Smooth muscle cell (in vitro differentiated cells): ENCODE measurements around the gene TMEM97. TPM values are rescaled to one million over a fixed set of nuclear protein-coding genes. Genes with fewer than 3 reads are reported as not detected.

ENCODE experiments used
- DNase-seq: peaks from one replicate; lab custom pipeline; 2025; ENCODE audit not compliant: unreplicated experiment; lab: John Stamatoyannopoulos, UW
- H2AFZ ChIP-seq: fragments of 200-600 bp; sonication (generic); 2 replicates; pipeline ENCODE4 v1.6.0; 2016; ENCODE audit warnings: antibody characterized with exemption, low read depth, mild to moderate bottlenecking
- H3F3A ChIP-seq: fragments of 200-600 bp; sonication (generic); 2 replicates; pipeline ENCODE4 v1.6.0; 2017; ENCODE audit warnings: antibody characterized with exemption, low read depth
- H3K27ac ChIP-seq: fragments of 200-600 bp; sonication (generic); 2 replicates; pipeline ENCODE4 v1.5.1; 2016; ENCODE audit warnings: low read depth, mild to moderate bottlenecking
- H3K27me3 ChIP-seq: fragments of 200-600 bp; sonication (generic); 2 replicates; pipeline ENCODE4 v1.6.1; 2016; ENCODE audit warnings: low read depth, mild to moderate bottlenecking
- H3K36me3 ChIP-seq: fragments of 200-600 bp; sonication (generic); 2 replicates; pipeline ENCODE4 v1.5.1; 2016; ENCODE audit warnings: low read depth
- H3K4me1 ChIP-seq: fragments of 200-600 bp; sonication (generic); 2 replicates; pipeline ENCODE4 v1.5.1; 2016; ENCODE audit warnings: low read depth
- H3K4me2 ChIP-seq: fragments of 200-600 bp; sonication (generic); 2 replicates; pipeline ENCODE4 v1.6.0; 2016; ENCODE audit warnings: mild to moderate bottlenecking
- H3K4me3 ChIP-seq: fragments of 200-600 bp; sonication (generic); 2 replicates; pipeline ENCODE4 v1.5.1; 2016; ENCODE audit warnings: mild to moderate bottlenecking
- H3K79me2 ChIP-seq: fragments of 200-600 bp; sonication (generic); 2 replicates; pipeline ENCODE4 v1.6.0; 2016; ENCODE audit warnings: low read depth, mild to moderate bottlenecking
- H3K9ac ChIP-seq: fragments of 200-600 bp; sonication (generic); 2 replicates; pipeline ENCODE4 v1.6.0; 2016; ENCODE audit warnings: low read depth
- H3K9me3 ChIP-seq: fragments of 200-600 bp; sonication (generic); replicated peaks from 2 replicates; pipeline ENCODE4 v1.5.1; 2016; ENCODE audit warnings: low read depth
- H4K20me1 ChIP-seq: fragments of 200-600 bp; sonication (generic); 2 replicates; pipeline ENCODE4 v1.6.0; 2016; ENCODE audit warnings: low read depth
- WGBS: methylation state at CpG from one replicate; pipeline ENCODE4 v1.1.7; 2016; ENCODE audit warnings: low lambda C conversion rate; 5-methylcytosine and 5-hydroxymethylcytosine counted together
- polyA plus RNA-seq: library from polyadenylated mRNA; unstranded; fragments of >200 nt; fragmentation: Nextera tagmentation; extraction: Ambion mirVana; gene quantifications from 2 replicates; pipeline ENCODE4 v1.2.1, GENCODE V29; 2016
- total RNA-seq: library from RNA; depleted of rRNA; stranded (reverse); fragments of >200 nt; gene quantifications from 2 replicates; pipeline ENCODE4 v1.2.3, GENCODE V29; 2014
- TF ChIP-seq, protein P1 (sequence below): fragments of 200-600 bp; sonication (generic); IDR thresholded peaks from 2 replicates; pipeline ENCODE4 v1.5.1; 2017; ENCODE audit warnings: borderline replicate concordance, mild to moderate bottlenecking, antibody characterized with exemption; ENCODE audit not compliant: insufficient read depth, poor library complexity, severe bottlenecking

TMEM97 gene
- total and polyA plus RNA-seq, 2 experiments from 2014 or later = 12.1 to 17.2 TPM

GRCh38 chr17:28357061-28357900 is 38.3 kb downstream of the TMEM97 start, which contains the start of gene POLDIP2:
Gene POLDIP2, minus strand, starts transcription at chr17:28357527. Its CDS starts 79 bp downstream, at chr17:28357448.
- no peaks in the 10 kb centered on the region for H3K27me3 ChIP-seq
- H3K36me3 ChIP-seq = peaks cover 17% of the 10 kb centered on the region
- H3F3A ChIP-seq = no peaks in the 10 kb centered on the region
- peak within 1 kb of the TSS; percentile 88 for H3K4me3 ChIP-seq
- H3K9me3 ChIP-seq = no peaks in the 10 kb centered on the region
- TF ChIP-seq, protein P1, sequence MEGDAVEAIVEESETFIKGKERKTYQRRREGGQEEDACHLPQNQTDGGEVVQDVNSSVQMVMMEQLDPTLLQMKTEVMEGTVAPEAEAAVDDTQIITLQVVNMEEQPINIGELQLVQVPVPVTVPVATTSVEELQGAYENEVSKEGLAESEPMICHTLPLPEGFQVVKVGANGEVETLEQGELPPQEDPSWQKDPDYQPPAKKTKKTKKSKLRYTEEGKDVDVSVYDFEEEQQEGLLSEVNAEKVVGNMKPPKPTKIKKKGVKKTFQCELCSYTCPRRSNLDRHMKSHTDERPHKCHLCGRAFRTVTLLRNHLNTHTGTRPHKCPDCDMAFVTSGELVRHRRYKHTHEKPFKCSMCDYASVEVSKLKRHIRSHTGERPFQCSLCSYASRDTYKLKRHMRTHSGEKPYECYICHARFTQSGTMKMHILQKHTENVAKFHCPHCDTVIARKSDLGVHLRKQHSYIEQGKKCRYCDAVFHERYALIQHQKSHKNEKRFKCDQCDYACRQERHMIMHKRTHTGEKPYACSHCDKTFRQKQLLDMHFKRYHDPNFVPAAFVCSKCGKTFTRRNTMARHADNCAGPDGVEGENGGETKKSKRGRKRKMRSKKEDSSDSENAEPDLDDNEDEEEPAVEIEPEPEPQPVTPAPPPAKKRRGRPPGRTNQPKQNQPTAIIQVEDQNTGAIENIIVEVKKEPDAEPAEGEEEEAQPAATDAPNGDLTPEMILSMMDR = peak; percentile 2
- H3K4me1 ChIP-seq = peaks cover 16% of the 10 kb centered on the region
- H2AFZ ChIP-seq = peak within 1 kb of the TSS; percentile 74
- DNase-seq = peak; percentile 83
- H3K27ac ChIP-seq = peak within 1 kb of the TSS; percentile 79
- 1% methylated on average over 77 of the region's 80 CpGs for WGBS
- H3K79me2 ChIP-seq = peaks cover 39% of the 10 kb centered on the region
- no peaks in the 10 kb centered on the region for H4K20me1 ChIP-seq
- peak within 1 kb of the TSS; percentile 98 for H3K9ac ChIP-seq
- peak within 1 kb of the TSS; percentile 98 for H3K4me2 ChIP-seq

GRCh38 chr17:28357901-28358197 is 38.8 kb downstream of the TMEM97 start:
- Histone ChIP-seq H3F3A (no peaks in the 10 kb centered on the region), H3K4me3 (peak overlapping the region; percentile 88), H2AFZ (peak overlapping the region; percentile 74), H3K36me3 (peaks cover 11% of the 10 kb centered on the region), H3K9ac (peak overlapping the region; percentile 98), H3K4me2 (peak overlapping the region; percentile 98), H3K9me3 (no peaks in the 10 kb centered on the region), H3K27ac (peak overlapping the region; percentile 79), H3K27me3 (no peaks in the 10 kb centered on the region), H3K4me1 (peaks cover 16% of the 10 kb centered on the region), H3K79me2 (peaks cover 39% of the 10 kb centered on the region), H4K20me1 (no peaks in the 10 kb centered on the region)
- no peak for DNase-seq
- TF ChIP-seq, protein P1 = no peak
- WGBS = 11% methylated on average over 4 of the region's 4 CpGs

GRCh38 chr17:28363186-28363585 is 44.2 kb downstream of the TMEM97 start:
- Histone ChIP-seq H3K9me3 (no peaks in the 10 kb centered on the region), H3K4me2 (no peak overlapping the region), H3K36me3 (peaks cover 9% of the 10 kb centered on the region), H3K4me3 (no peak overlapping the region), H3K4me1 (peaks cover 7% of the 10 kb centered on the region), H3K9ac (no peak overlapping the region), H4K20me1 (no peaks in the 10 kb centered on the region), H3K27me3 (no peaks in the 10 kb centered on the region), H2AFZ (no peak overlapping the region), H3F3A (no peaks in the 10 kb centered on the region), H3K27ac (no peak overlapping the region), H3K79me2 (peaks cover 8% of the 10 kb centered on the region)
- no peak for DNase-seq
- 93% methylated on average over 5 of the region's 5 CpGs for WGBS
- TF ChIP-seq, protein P1 = no peak
